GM18511 (cell line): ENCODE data around the gene RTCA.
"Not testable (repeated sequence)": the region's sequence is repeated elsewhere in the genome, so short reads cannot be mapped to it uniquely, and the experiment has no call there.

Experiments
- ATAC-seq: cut with Tn5 transposase; IDR thresholded peaks from one replicate; pipeline ENCODE4 v1.9.1; 2021; ENCODE audit warnings: mild to moderate bottlenecking, moderate library complexity; ENCODE audit not compliant: unreplicated experiment

RTCA gene

GRCh38 chr1:100306735-100307313 is 40.8 kb downstream of the RTCA start:
- ATAC-seq = no peak

GRCh38 chr1:100308777-100309176 is 42.8 kb downstream of the RTCA start:
- peak; percentile 50 for ATAC-seq

- no peak for ATAC-seq
These were observed 43.8 kb downstream of the RTCA start for GRCh38 chr1:100309863-100310262.

- ATAC-seq = no peak
These were observed 47.4 kb downstream of the RTCA start for GRCh38 chr1:100313382-100313781.

- no peak for ATAC-seq
These were observed 50.6 kb downstream of the RTCA start for GRCh38 chr1:100316622-100317021.

GRCh38 chr1:100320311-100321099 is 54.5 kb downstream of the RTCA start:
- no peak for ATAC-seq

- ATAC-seq = no peak
These were observed 55.1 kb downstream of the RTCA start for GRCh38 chr1:100321100-100321493.

GRCh38 chr1:100321506-100321905 is 55.5 kb downstream of the RTCA start:
- no peak for ATAC-seq

- peak; percentile 85 for ATAC-seq
These were observed 56.6 kb downstream of the RTCA start for GRCh38 chr1:100322436-100323211.

- ATAC-seq = no peak
These were observed 57.5 kb downstream of the RTCA start for GRCh38 chr1:100323419-100324106.

- ATAC-seq = no peak
These were observed 59.7 kb downstream of the RTCA start for GRCh38 chr1:100325415-100326324.

- ATAC-seq = not testable (repeated sequence)
These were observed 60.3 kb downstream of the RTCA start for GRCh38 chr1:100326325-100326670.

- no peak for ATAC-seq
These were observed 62.1 kb downstream of the RTCA start for GRCh38 chr1:100328133-100328532.

- not testable (repeated sequence) for ATAC-seq
These were observed 65.1 kb downstream of the RTCA start for GRCh38 chr1:100331146-100331545.

GRCh38 chr1:100332331-100332730 is 66.3 kb downstream of the RTCA start:
- ATAC-seq = no peak

- ATAC-seq = no peak
These were observed 69.4 kb downstream of the RTCA start for GRCh38 chr1:100335436-100335835.

- ATAC-seq = not testable (repeated sequence)
These were observed 71.9 kb downstream of the RTCA start for GRCh38 chr1:100337878-100338277.

GRCh38 chr1:100339735-100340134 is 73.7 kb downstream of the RTCA start:
- ATAC-seq = not testable (repeated sequence)

- ATAC-seq = no peak
These were observed 74.5 kb downstream of the RTCA start for GRCh38 chr1:100340494-100340893.

- no peak for ATAC-seq
These were observed 76.3 kb downstream of the RTCA start for GRCh38 chr1:100342348-100342747.
